HL-60 (cell line): ENCODE measurements around the gene KCNA3.
A peak's percentile ranks its signal among the peaks of the same experiment; 100 is the strongest.

ENCODE experiments used
- DNase-seq, 2 experiments: peaks; one replicate each; pipeline ENCODE4 v3.0.0-alpha.2; 2010 to 2020; ENCODE audit warnings: low read depth in 1 of 2, low spot score in 1 of 2
- H3K27ac ChIP-seq: fragments of 250-450 bp; sonication (Bioruptor Pico); replicated peaks from 2 replicates; pipeline ENCODE4 v1.5.1; 2020; ENCODE audit warnings: mild to moderate bottlenecking, moderate library complexity
- H3K27me3 ChIP-seq: fragments of 250-450 bp; sonication (Bioruptor Pico); 2 replicates; pipeline ENCODE4 v1.5.1; 2021; ENCODE audit warnings: mild to moderate bottlenecking, moderate library complexity; ENCODE audit not compliant: insufficient read depth, poor library complexity, severe bottlenecking
- H3K4me3 ChIP-seq: replicated peaks from 2 replicates; pipeline ENCODE4 v1.5.1; 2011; ENCODE audit warnings: mild to moderate bottlenecking, control low read depth, low read length; ENCODE audit not compliant: insufficient read depth
- GABPA ChIP-seq: IDR thresholded peaks from 2 replicates; pipeline ENCODE4 v1.6.1; 2012; ENCODE audit warnings: low read depth
- POLR2AphosphoS5 ChIP-seq: IDR thresholded peaks from 2 replicates; pipeline ENCODE4 v1.6.1; 2012; ENCODE audit warnings: low read depth
- SPI1 ChIP-seq: IDR thresholded peaks from 2 replicates; pipeline ENCODE4 v1.6.1; 2012; ENCODE audit warnings: low read depth, mild to moderate bottlenecking, borderline replicate concordance
- TF ChIP-seq, protein P1 (sequence below): IDR thresholded peaks from one replicate; pipeline ENCODE4 v1.5.1; 2011; ENCODE audit warnings: low read length, control low read depth, inconsistent platforms; ENCODE audit not compliant: insufficient read depth
- TF ChIP-seq, protein P2 (sequence below): IDR thresholded peaks from 2 replicates; pipeline ENCODE4 v1.6.1; 2012; ENCODE audit warnings: low read depth; ENCODE audit not compliant: insufficient replicate concordance

KCNA3 gene

DNA sequence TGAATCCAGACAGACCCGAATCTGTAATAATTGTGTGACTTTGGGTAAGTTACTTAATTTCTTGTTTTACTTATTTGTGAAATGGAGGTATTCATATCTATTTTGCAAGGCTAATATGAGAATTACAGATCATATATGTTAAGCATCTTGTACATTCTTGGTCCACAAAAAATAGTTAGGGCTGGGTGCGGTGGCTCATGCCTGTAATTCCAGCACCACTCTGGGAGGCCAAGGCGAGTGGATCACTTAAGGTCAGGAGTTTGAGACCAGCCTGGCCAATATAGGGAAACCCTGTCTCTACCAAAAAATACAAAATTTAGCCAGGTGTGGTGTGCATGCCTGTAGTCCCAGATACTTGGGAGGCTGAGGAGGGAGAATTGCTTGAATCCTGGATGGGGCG is 22.9 kb upstream of the KCNA3 start:
- H3K27me3 ChIP-seq = peaks cover 5% of the 10 kb centered on the region
- TF ChIP-seq SPI1 = no peak
- TF ChIP-seq, protein P1, sequence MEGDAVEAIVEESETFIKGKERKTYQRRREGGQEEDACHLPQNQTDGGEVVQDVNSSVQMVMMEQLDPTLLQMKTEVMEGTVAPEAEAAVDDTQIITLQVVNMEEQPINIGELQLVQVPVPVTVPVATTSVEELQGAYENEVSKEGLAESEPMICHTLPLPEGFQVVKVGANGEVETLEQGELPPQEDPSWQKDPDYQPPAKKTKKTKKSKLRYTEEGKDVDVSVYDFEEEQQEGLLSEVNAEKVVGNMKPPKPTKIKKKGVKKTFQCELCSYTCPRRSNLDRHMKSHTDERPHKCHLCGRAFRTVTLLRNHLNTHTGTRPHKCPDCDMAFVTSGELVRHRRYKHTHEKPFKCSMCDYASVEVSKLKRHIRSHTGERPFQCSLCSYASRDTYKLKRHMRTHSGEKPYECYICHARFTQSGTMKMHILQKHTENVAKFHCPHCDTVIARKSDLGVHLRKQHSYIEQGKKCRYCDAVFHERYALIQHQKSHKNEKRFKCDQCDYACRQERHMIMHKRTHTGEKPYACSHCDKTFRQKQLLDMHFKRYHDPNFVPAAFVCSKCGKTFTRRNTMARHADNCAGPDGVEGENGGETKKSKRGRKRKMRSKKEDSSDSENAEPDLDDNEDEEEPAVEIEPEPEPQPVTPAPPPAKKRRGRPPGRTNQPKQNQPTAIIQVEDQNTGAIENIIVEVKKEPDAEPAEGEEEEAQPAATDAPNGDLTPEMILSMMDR = no peak
- TF ChIP-seq, protein P2, sequence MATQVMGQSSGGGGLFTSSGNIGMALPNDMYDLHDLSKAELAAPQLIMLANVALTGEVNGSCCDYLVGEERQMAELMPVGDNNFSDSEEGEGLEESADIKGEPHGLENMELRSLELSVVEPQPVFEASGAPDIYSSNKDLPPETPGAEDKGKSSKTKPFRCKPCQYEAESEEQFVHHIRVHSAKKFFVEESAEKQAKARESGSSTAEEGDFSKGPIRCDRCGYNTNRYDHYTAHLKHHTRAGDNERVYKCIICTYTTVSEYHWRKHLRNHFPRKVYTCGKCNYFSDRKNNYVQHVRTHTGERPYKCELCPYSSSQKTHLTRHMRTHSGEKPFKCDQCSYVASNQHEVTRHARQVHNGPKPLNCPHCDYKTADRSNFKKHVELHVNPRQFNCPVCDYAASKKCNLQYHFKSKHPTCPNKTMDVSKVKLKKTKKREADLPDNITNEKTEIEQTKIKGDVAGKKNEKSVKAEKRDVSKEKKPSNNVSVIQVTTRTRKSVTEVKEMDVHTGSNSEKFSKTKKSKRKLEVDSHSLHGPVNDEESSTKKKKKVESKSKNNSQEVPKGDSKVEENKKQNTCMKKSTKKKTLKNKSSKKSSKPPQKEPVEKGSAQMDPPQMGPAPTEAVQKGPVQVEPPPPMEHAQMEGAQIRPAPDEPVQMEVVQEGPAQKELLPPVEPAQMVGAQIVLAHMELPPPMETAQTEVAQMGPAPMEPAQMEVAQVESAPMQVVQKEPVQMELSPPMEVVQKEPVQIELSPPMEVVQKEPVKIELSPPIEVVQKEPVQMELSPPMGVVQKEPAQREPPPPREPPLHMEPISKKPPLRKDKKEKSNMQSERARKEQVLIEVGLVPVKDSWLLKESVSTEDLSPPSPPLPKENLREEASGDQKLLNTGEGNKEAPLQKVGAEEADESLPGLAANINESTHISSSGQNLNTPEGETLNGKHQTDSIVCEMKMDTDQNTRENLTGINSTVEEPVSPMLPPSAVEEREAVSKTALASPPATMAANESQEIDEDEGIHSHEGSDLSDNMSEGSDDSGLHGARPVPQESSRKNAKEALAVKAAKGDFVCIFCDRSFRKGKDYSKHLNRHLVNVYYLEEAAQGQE = no peak
- TF ChIP-seq POLR2AphosphoS5 = no peak
- TF ChIP-seq GABPA = no peak
- no peak for DNase-seq

DNA sequence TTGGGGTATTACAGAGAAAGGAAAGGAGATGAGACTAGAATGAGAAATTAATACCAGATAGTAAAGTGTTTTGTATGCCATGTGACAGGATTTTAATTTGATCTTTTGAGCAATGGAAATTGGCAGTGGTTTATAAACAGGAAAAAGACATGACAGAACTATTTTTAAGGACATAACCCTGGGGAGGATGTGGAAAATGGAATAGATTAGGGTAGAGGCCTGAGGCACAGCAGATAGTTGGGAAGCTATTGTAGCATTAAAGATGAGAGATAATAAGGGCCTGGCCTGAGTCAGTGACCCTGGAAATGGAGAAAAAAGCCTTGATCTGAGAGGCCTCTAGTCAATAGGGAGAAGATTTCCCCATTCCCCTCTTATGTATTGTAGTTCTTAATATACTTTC is 22.1 kb upstream of the KCNA3 start:
- H3K4me3 ChIP-seq = no peak overlapping the region
- TF ChIP-seq SPI1 (no peak), GABPA (no peak), POLR2AphosphoS5 (no peak)
- TF ChIP-seq, protein P2 = no peak
- TF ChIP-seq, protein P1 = no peak
- peaks cover 6% of the 10 kb centered on the region for H3K27me3 ChIP-seq
- no peak overlapping the region for H3K27ac ChIP-seq
- DNase-seq = no peak

More for the DNA sequence above, 22.9 kb upstream of the KCNA3 start:
- Histone ChIP-seq H3K27ac (no peak overlapping the region), H3K4me3 (no peak overlapping the region)

DNA sequence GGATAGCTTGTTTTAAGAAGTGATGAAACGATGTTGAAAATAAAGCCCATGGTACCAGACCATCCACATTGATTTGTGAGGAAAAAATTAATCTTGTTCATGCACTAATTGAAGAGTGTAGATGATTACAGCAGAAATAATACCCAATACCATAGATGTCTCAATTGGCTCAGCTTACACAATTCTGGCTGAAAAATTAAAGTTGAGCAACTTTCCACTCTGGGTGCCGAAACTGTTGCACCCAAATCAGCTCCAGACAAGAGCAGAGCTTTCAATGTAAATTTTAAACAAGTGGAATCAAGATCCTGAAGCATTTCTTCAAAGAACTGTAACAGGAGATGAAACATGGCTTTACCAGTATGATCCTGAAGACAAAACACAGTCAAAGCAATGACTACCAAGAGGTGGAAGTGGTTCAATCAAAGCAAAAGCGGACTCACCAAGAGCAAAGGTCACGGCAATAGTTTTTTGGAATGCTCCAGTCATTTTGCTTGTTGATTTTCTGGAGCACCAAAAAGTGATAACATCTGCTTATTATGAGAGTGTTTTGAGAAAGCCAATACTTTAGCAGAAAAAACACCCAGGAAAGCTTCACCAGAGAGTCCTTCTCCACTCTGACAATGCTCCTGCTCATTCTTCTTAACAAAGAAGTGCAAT is 16.1 kb upstream of the KCNA3 start:
- peaks cover 3% of the 10 kb centered on the region for H3K27me3 ChIP-seq

More for the DNA sequence above, 16.1 kb upstream of the KCNA3 start:
- DNase-seq = peak in 1 of 2 experiments; percentile 61
- H3K4me3 ChIP-seq = no peak overlapping the region
- H3K27ac ChIP-seq = no peak overlapping the region
- TF ChIP-seq, protein P2 = no peak
- TF ChIP-seq POLR2AphosphoS5 (no peak), GABPA (no peak), SPI1 (no peak)
- TF ChIP-seq, protein P1 = no peak
